Sigmoid colon (tissue), 7 donors: ENCODE measurements around the gene MYO9A. TPM values are rescaled to one million over a fixed set of nuclear protein-coding genes. Genes with fewer than 3 reads are reported as not detected.
"Not testable (repeated sequence)": the region's sequence is repeated elsewhere in the genome, so short reads cannot be mapped to it uniquely, and the experiment has no call there.

Source experiments
- DNase-seq: peaks from one replicate; pipeline ENCODE4 v3.0.0-alpha.2; 2019
- H3K27ac ChIP-seq, 4 donors: fragments of 200-600 bp; sonication (generic); one replicate each; pipeline ENCODE4 v1.5.1; 2016 to 2019; ENCODE audit warnings: mild to moderate bottlenecking in 1 of 4
- H3K27me3 ChIP-seq, 3 donors: fragments of 200-600 bp; sonication (generic); one replicate each; pipeline ENCODE4 v1.5.1; 2019; ENCODE audit warnings: mild to moderate bottlenecking in 1 of 3
- H3K36me3 ChIP-seq, 4 donors: fragments of 200-600 bp; sonication (generic); one replicate each; pipeline ENCODE4 v1.5.1; 2016 to 2019
- H3K4me1 ChIP-seq, 4 donors: fragments of 200-600 bp; sonication (generic); one replicate each; pipeline ENCODE4 v1.5.1; 2017 to 2019
- H3K4me3 ChIP-seq, 4 donors: fragments of 200-600 bp; sonication (generic); one replicate each; pipeline ENCODE4 v1.5.1; 2017 to 2019; ENCODE audit warnings: mild to moderate bottlenecking in 2 of 4, moderate library complexity in 1 of 4
- H3K9me3 ChIP-seq, 4 donors: fragments of 200-600 bp in 3 of 4; sonication (generic) in 3 of 4; one replicate each; pipeline versions ENCODE4 v1.5.1 to v1.6.1; 2013 to 2019
- EP300 ChIP-seq, 4 donors: sonication (generic); formaldehyde crosslinking; IDR thresholded peaks; one replicate each; pipeline ENCODE4 v1.6.1; 2017; ENCODE audit warnings: antibody characterized with exemption in 4 of 4
- POLR2A ChIP-seq, 2 donors: fragments of 450-650 bp; IDR thresholded peaks; one replicate each; pipeline ENCODE4 v1.6.1; 2016; ENCODE audit warnings: antibody characterized with exemption in 2 of 2, mild to moderate bottlenecking in 2 of 2, moderate library complexity in 2 of 2
- POLR2AphosphoS5 ChIP-seq, 4 donors: sonication (generic); formaldehyde crosslinking; IDR thresholded peaks; one replicate each; pipeline ENCODE4 v1.6.1; 2017; ENCODE audit warnings: antibody characterized with exemption in 4 of 4
- WGBS, 2 donors: extraction: QIAGEN DNeasy Blood & Tissue Kit; methylation state at CpG; one replicate each; pipeline ENCODE4 v1.1.7; 2013; 5-methylcytosine and 5-hydroxymethylcytosine counted together
- intact Hi-C: fragments of 100-400 bp; cut with DNase I; formaldehyde crosslinking; loops from one replicate; pipeline ENCODE4 v1.15.1; 2023
- polyA plus RNA-seq, 3 donors: library from polyadenylated mRNA; stranded (reverse); fragments of 200-250 nt; gene quantifications; one replicate each; pipeline ENCODE4 v1.2.3, GENCODE V29; 2013
- total RNA-seq, 4 donors: library from RNA; depleted of rRNA; stranded (reverse); fragments of >200 nt; gene quantifications; one replicate each; pipeline ENCODE4 v1.1.0, GENCODE V29; 2016
- TF ChIP-seq, protein P1 (sequence below), 4 experiments: fragments of 450-650 bp in 3 of 4; fragments of 200-600 bp in 1 of 4; IDR thresholded peaks; one replicate each; pipeline ENCODE4 v1.5.1; 2016 to 2019; ENCODE audit warnings: antibody characterized with exemption in 4 of 4, mild to moderate bottlenecking in 3 of 4, moderate library complexity in 2 of 4
- donor health status: healthy with polysubstance abuse.
- donor health status: Bipolar disorder and iron deficiency.
- donor health status: healthy.

Gene MYO9A
- total and polyA plus RNA-seq, 7 donors = 3.0 to 80.0 (median 55.8) TPM

DNA sequence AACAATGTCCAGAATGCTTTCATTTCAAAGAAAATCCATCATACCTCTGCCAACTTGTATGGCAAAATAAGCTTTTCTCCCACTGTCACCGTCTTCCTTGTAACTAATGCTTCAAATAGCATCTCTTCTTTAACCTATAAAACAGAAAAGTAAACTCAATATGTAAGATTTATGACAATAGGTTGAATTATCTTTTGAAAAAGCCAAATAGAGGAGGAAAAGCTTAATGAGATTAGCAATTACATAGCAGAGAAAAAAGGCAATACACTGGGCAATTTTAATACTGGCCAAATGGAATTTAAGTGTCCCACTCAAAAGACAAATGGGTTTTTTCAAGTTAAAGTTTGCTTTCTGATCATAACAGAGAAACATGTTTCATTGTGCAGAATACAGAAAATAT lies 118.1 kb downstream of the MYO9A start:
- TF ChIP-seq, protein P1, sequence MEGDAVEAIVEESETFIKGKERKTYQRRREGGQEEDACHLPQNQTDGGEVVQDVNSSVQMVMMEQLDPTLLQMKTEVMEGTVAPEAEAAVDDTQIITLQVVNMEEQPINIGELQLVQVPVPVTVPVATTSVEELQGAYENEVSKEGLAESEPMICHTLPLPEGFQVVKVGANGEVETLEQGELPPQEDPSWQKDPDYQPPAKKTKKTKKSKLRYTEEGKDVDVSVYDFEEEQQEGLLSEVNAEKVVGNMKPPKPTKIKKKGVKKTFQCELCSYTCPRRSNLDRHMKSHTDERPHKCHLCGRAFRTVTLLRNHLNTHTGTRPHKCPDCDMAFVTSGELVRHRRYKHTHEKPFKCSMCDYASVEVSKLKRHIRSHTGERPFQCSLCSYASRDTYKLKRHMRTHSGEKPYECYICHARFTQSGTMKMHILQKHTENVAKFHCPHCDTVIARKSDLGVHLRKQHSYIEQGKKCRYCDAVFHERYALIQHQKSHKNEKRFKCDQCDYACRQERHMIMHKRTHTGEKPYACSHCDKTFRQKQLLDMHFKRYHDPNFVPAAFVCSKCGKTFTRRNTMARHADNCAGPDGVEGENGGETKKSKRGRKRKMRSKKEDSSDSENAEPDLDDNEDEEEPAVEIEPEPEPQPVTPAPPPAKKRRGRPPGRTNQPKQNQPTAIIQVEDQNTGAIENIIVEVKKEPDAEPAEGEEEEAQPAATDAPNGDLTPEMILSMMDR (IDR thresholded peaks at IDR 0.05) = no peak
- TF ChIP-seq EP300 (IDR thresholded peaks at IDR 0.05) = no peak
- no peak for TF ChIP-seq POLR2A (IDR thresholded peaks at IDR 0.05)
- no peak for TF ChIP-seq POLR2AphosphoS5 (IDR thresholded peaks at IDR 0.05)

DNA sequence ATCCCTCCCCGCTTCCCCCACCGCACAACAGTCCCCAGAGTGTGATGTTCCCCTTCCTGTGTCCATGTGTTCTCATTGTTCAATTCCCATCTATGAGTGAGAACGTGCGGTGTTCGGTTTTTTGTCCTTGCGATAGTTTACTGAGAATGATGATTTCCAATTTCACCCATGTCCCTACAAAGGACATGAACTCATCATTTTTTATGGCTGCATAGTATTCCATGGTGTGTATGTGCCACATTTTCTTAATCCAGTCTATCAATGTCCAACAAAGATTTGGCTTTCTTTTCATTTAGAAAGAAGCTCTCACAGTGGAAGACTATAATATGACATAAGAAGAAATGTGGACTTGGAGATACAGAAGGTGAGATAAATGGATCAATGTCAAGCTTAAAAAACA lies 119.2 kb downstream of the MYO9A start:
- H3K27me3 ChIP-seq, H3K9me3 ChIP-seq, intact Hi-C loops, H3K4me1 ChIP-seq, DNase-seq, H3K27ac ChIP-seq, H3K4me3 ChIP-seq: not testable (repeated sequence)
- WGBS, 2 donors = 88 to 94% methylated on average over 5 of the region's 6 CpGs
- H3K36me3 ChIP-seq = peaks cover 0 to 10% (median 3%) of the 10 kb centered on the region in 4 donors

More for the DNA sequence above, 118.1 kb downstream of the MYO9A start:
- Histone ChIP-seq H3K9me3 (no peaks in the 10 kb centered on the region), H3K4me1 (no peaks in the 10 kb centered on the region), H3K36me3 (peaks cover 0 to 16% (median 5%) of the 10 kb centered on the region in 4 donors), H3K4me3 (no peak overlapping the region), H3K27ac (no peak overlapping the region), H3K27me3 (no peaks in the 10 kb centered on the region)
- no peak for DNase-seq
- WGBS, 2 donors = 73 to 81% methylated on average over 1 of the region's 1 CpG
- intact Hi-C loops = no loop called here

DNA sequence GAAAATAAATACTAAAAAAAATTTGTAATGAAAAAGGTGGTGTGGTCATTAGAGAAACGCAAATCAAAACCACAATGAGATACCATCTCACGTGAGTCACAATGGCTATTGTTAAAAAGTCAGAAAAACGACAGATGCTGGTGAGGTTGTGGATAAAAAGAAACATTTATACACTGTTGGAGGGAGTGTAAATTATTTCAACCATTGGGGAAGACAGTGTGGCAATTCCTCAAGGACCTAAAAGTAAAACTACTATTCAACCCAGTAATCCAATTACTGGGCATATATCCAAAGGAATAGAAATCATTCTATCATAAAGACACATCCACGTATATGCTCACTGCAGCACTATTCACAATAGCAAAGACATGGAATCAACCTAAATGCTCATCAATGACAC lies 120.3 kb downstream of the MYO9A start:
- TF ChIP-seq EP300 (IDR thresholded peaks at IDR 0.05) (no peak), POLR2A (IDR thresholded peaks at IDR 0.05) (no peak), POLR2AphosphoS5 (IDR thresholded peaks at IDR 0.05) (no peak)
- TF ChIP-seq, protein P1 (IDR thresholded peaks at IDR 0.05) = no peak
- H3K4me1 ChIP-seq = no peaks in the 10 kb centered on the region
- H3K36me3 ChIP-seq = peaks cover 0 to 10% (median 3%) of the 10 kb centered on the region in 4 donors
- WGBS, 2 donors = 82 to 86% methylated on average over 4 of the region's 4 CpGs
- intact Hi-C loops = no loop called here
- H3K9me3 ChIP-seq = no peaks in the 10 kb centered on the region
- no peak overlapping the region for H3K27ac ChIP-seq
- no peak for DNase-seq
- no peaks in the 10 kb centered on the region for H3K27me3 ChIP-seq
- H3K4me3 ChIP-seq = no peak overlapping the region

DNA sequence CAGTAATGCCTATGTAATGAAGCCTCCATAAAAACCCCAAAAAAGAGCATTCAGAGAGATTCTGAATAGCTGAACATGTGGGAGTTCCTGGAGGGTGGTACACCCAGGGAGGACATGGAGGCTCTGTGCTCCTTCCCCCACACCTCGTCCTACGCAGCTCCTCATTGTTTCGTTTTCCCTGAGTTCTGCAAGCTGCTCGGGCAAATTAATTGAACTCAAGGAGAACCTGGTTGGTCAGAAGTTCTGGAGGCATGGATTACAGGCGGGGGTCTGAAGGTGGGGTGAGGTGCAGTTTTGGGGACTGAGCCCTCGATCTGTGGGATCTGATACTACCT lies 142.2 kb downstream of the MYO9A start:
- 94 to 97% methylated on average over 6 of the region's 6 CpGs for WGBS, 2 donors
- H3K4me3 ChIP-seq = no peak overlapping the region
- no peaks in the 10 kb centered on the region for H3K4me1 ChIP-seq
- H3K36me3 ChIP-seq = peaks cover 0 to 43% (median 2%) of the 10 kb centered on the region in 4 donors
- intact Hi-C loops = no loop called here
- TF ChIP-seq, protein P1 (IDR thresholded peaks at IDR 0.05) = no peak
- no peak for TF ChIP-seq POLR2AphosphoS5 (IDR thresholded peaks at IDR 0.05)
- no peak for TF ChIP-seq EP300 (IDR thresholded peaks at IDR 0.05)
- TF ChIP-seq POLR2A (IDR thresholded peaks at IDR 0.05) = no peak
- H3K27ac ChIP-seq = no peak overlapping the region
- H3K9me3 ChIP-seq = no peaks in the 10 kb centered on the region
- H3K27me3 ChIP-seq = no peaks in the 10 kb centered on the region
- no peak for DNase-seq

DNA sequence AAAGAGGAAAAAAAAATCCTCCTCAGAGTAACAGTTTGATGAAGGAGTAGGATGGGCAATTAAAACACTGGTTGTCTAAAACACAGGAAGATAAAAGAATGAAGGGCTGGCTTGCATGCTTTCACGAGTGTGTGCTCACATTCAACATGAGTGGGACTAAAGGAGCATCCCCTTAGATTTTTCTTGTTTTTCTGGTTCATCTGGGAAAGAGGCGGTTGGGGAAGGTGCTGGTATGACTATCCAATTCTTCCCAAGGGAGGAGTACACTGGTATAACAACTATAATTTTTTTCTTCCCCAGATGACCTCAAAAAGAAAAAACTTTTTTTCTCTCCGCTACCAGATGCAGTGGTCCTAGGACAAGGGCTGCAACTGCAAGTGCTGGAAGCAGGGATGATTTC lies 143.7 kb downstream of the MYO9A start:
- no peak for DNase-seq
- H3K4me3 ChIP-seq = no peak overlapping the region
- intact Hi-C loops = no loop called here
- no peak for TF ChIP-seq POLR2A (IDR thresholded peaks at IDR 0.05)
- TF ChIP-seq, protein P1 (IDR thresholded peaks at IDR 0.05) = no peak
- no peak for TF ChIP-seq POLR2AphosphoS5 (IDR thresholded peaks at IDR 0.05)
- no peak for TF ChIP-seq EP300 (IDR thresholded peaks at IDR 0.05)
- no peaks in the 10 kb centered on the region for H3K4me1 ChIP-seq
- H3K36me3 ChIP-seq = peaks cover 0 to 43% (median 2%) of the 10 kb centered on the region in 4 donors
- WGBS, 2 donors = 95 to 97% methylated on average over 3 of the region's 3 CpGs
- H3K27me3 ChIP-seq = no peaks in the 10 kb centered on the region
- H3K27ac ChIP-seq = no peak overlapping the region
- no peaks in the 10 kb centered on the region for H3K9me3 ChIP-seq
